Prostate gland (tissue), 2 donors: Measurements from ENCODE around the gene PBX3.

Source experiments
- CTCF ChIP-seq, 4 experiments: fragments of 200-600 bp in 2 of 4; fragments of 450-650 bp in 2 of 4; sonication (generic) in 2 of 4; IDR thresholded peaks; 1 replicate in 3 of 4; 2 replicates in 1 of 4; pipeline ENCODE4 v1.5.1; 2016 to 2019; ENCODE audit warnings: antibody characterized with exemption in 4 of 4, mild to moderate bottlenecking in 2 of 4, moderate library complexity in 2 of 4
- POLR2A ChIP-seq: fragments of 450-650 bp; IDR thresholded peaks from one replicate; pipeline ENCODE4 v1.6.1; 2016; ENCODE audit warnings: antibody characterized with exemption, mild to moderate bottlenecking
- POLR2AphosphoS5 ChIP-seq: sonication (generic); formaldehyde crosslinking; IDR thresholded peaks from one replicate; pipeline ENCODE4 v1.6.1; 2017; ENCODE audit warnings: antibody characterized with exemption

- TF ChIP-seq CTCF (IDR thresholded peaks at IDR 0.05): no peak
- no peak for TF ChIP-seq POLR2AphosphoS5
- no peak for TF ChIP-seq POLR2A
Measured at GRCh38 chr9:125845271-125845808, 98.2 kb downstream of the PBX3 start.
